ENCODE results near the gene CXCL16. TPM values are rescaled to one million over a fixed set of nuclear protein-coding genes. Genes with fewer than 3 reads are reported as not detected.
"Not testable (repeated sequence)": the region's sequence is repeated elsewhere in the genome, so short reads cannot be mapped to it uniquely, and the experiment has no call there.

CXCL16 gene
- total RNA-seq, 1 experiment from 2014 or later: 0.42 TPM

DNA sequence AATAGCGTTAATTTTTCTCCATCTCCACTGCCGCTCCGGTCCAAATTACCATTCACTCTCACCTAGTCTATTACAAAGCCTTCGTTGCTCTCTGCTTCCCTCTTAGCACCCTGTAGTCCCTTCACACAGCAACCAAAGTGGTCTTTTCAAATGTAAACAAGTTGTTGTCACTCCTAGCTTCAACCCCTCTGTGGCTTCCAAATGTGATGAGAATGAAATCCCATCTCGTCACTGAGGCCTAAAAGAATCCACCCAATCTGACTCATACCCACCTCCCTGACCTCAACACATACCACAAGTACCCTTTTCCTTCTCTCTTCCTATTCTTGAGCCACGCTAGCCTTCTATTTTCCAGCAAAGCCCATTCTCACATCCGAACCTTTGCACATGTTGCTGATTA lies 33.6 kb downstream of the CXCL16 start:
- peak; percentile 68 for DNase-seq
- H3K36me3 ChIP-seq (replicated peaks; ENCODE audit: control insufficient read depth, insufficient read depth, low read length): no peaks in the 10 kb centered on the region

DNA sequence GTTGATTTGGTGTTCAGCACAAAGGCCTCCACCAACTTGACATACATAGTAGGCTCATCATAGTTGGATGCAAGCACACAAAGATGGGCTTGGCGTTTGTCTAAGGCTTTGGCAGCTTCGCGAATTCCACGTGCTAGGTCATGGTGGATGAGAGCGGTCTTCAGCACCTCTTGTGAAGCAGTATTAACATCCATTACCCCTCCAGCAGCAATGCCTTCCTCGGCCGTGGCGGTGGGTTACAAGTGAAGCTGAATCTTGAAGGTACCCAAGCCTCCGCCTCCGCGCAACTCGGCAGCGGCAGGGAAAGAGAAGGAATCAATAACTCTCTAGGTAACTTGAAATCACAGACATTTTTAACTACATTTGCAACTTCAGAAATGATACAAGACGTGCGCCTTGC lies 34.7 kb downstream of the CXCL16 start:
- Histone ChIP-seq H3K27me3 (ENCODE audit: control insufficient read depth, insufficient read depth, low read length) (peaks cover 3% of the 10 kb centered on the region; the same call in 1 of the 2 replicates), H3K36me3 (replicated peaks; ENCODE audit: control insufficient read depth, insufficient read depth, low read length) (no peaks in the 10 kb centered on the region), H3K4me3 (ENCODE audit: insufficient read depth, low read depth, low read length) (no peak overlapping the region)
- no peak for DNase-seq

More for the DNA sequence above, 33.6 kb downstream of the CXCL16 start:
- peaks cover 6% of the 10 kb centered on the region; the same call in 1 of the 2 replicates for H3K27me3 ChIP-seq (ENCODE audit: control insufficient read depth, insufficient read depth, low read length)
- no peak overlapping the region for H3K4me3 ChIP-seq (ENCODE audit: insufficient read depth, low read depth, low read length)

- H3K4me3 ChIP-seq (ENCODE audit: insufficient read depth, low read depth, low read length): peak overlapping the region; percentile 99
- not testable (repeated sequence) for H3K36me3 ChIP-seq (replicated peaks; ENCODE audit: control insufficient read depth, insufficient read depth, low read length); H3K27me3 ChIP-seq (ENCODE audit: control insufficient read depth, insufficient read depth, low read length); DNase-seq
Measured at GRCh38 chr17:4704574-4704907, 35.2 kb downstream of the CXCL16 start.

- Histone ChIP-seq H3K4me3 (ENCODE audit: insufficient read depth, low read depth, low read length) (peak overlapping the region; percentile 99), H3K27me3 (ENCODE audit: control insufficient read depth, insufficient read depth, low read length) (no peaks in the 10 kb centered on the region), H3K36me3 (replicated peaks; ENCODE audit: control insufficient read depth, insufficient read depth, low read length) (no peaks in the 10 kb centered on the region)
- DNase-seq: no peak
Measured at GRCh38 chr17:4703330-4703691, 36.4 kb downstream of the CXCL16 start.

GRCh38 chr17:4701116-4701515 lies 38.6 kb downstream of the CXCL16 start:
- Histone ChIP-seq H3K27me3 (ENCODE audit: control insufficient read depth, insufficient read depth, low read length) (no peaks in the 10 kb centered on the region), H3K36me3 (replicated peaks; ENCODE audit: control insufficient read depth, insufficient read depth, low read length) (peaks cover 2% of the 10 kb centered on the region), H3K4me3 (ENCODE audit: insufficient read depth, low read depth, low read length) (no peak overlapping the region)
- DNase-seq: no peak

DNA sequence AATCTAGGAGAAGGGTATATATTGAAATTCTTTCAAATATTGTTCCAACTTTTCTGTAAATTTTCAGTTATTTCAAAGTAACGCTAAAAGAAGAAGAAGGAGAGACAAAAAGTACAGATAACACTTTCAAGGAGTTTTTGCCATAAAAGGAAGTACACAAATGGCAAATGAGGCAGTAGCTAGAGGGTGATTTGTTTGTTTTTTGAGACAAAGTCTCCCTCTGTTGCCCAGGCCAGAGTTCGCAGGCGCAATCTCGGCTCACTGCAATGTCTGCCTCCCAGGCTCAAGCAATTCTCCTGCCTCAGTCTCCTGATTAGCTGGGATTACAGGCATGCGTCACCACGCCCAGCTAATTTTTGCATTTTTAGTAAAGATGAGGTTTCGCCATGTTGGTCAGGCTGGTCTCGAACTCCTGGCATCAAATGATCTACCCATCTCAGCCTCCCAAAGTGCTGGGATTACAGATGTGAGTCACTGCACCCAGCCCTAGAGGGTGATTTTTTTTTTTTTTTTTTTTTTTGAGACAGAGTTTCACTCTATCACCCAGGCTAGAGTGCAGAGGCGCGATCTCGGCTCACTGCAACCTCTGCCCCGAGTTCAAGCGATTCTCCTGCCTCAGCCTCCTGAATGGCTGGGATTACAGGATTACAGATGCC lies 40.2 kb downstream of the CXCL16 start:
- H3K36me3 ChIP-seq (replicated peaks; ENCODE audit: control insufficient read depth, insufficient read depth, low read length); H3K4me3 ChIP-seq (ENCODE audit: insufficient read depth, low read depth, low read length); H3K27me3 ChIP-seq (ENCODE audit: control insufficient read depth, insufficient read depth, low read length); DNase-seq: not testable (repeated sequence)

DNA sequence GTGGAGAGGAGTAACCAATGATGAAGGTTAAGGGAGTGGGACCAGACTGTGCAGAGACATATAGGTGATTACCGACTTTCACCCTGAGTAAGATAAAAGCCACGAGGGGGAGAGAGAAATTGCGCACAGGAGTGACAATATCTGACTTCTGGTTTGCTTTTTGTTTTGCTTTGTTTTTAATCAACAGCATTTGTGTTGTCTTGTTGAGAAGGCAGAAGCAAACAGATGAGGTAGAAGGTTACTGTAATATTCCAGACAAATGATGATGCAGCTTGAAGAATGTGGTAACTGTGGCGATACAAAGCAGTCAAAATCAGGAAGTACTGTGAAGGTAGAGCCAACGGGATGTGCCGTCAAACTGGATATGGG lies 43.3 kb downstream of the CXCL16 start:
- H3K36me3 ChIP-seq (replicated peaks; ENCODE audit: control insufficient read depth, insufficient read depth, low read length): peaks cover 3% of the 10 kb centered on the region
- no peak for DNase-seq
- no peaks in the 10 kb centered on the region for H3K27me3 ChIP-seq (ENCODE audit: control insufficient read depth, insufficient read depth, low read length)
- H3K4me3 ChIP-seq (ENCODE audit: insufficient read depth, low read depth, low read length): no peak overlapping the region

- Histone ChIP-seq H3K36me3 (replicated peaks; ENCODE audit: control insufficient read depth, insufficient read depth, low read length) (peaks cover 9% of the 10 kb centered on the region), H3K4me3 (ENCODE audit: insufficient read depth, low read depth, low read length) (no peak overlapping the region), H3K27me3 (ENCODE audit: control insufficient read depth, insufficient read depth, low read length) (no peaks in the 10 kb centered on the region)
- no peak for DNase-seq
Measured at GRCh38 chr17:4693416-4693815, 46.3 kb downstream of the CXCL16 start.

GRCh38 chr17:4691686-4692085 lies 48.0 kb downstream of the CXCL16 start:
- H3K27me3 ChIP-seq (ENCODE audit: control insufficient read depth, insufficient read depth, low read length): no peaks in the 10 kb centered on the region
- H3K4me3 ChIP-seq (ENCODE audit: insufficient read depth, low read depth, low read length): no peak overlapping the region
- DNase-seq: no peak
- peaks cover 9% of the 10 kb centered on the region for H3K36me3 ChIP-seq (replicated peaks; ENCODE audit: control insufficient read depth, insufficient read depth, low read length)

- no peak for DNase-seq
- Histone ChIP-seq H3K4me3 (ENCODE audit: insufficient read depth, low read depth, low read length) (no peak overlapping the region), H3K27me3 (ENCODE audit: control insufficient read depth, insufficient read depth, low read length) (no peaks in the 10 kb centered on the region), H3K36me3 (replicated peaks; ENCODE audit: control insufficient read depth, insufficient read depth, low read length) (peaks cover 9% of the 10 kb centered on the region)
Measured at GRCh38 chr17:4690745-4691144, 49.0 kb downstream of the CXCL16 start.

DNA sequence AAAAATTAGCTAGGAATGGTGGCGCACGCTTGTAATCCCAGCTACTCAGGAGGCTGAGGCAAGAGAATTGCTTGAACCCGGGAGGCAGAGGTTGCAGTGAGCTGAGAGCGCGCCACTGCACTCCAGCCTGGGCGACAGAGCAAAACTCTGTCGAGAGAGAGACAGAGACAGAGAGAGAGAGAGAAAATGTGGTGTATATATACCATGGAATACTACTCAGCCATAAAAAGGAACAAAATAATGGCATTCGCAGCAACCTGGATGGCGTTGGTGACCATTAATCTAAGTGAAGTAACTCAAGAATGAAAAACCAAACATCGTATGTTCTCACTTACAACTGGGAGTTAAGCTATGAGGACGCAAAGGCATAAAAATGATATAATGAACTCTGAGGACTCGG lies 49.9 kb downstream of the CXCL16 start:
- DNase-seq; H3K36me3 ChIP-seq (replicated peaks; ENCODE audit: control insufficient read depth, insufficient read depth, low read length); H3K27me3 ChIP-seq (ENCODE audit: control insufficient read depth, insufficient read depth, low read length); H3K4me3 ChIP-seq (ENCODE audit: insufficient read depth, low read depth, low read length): not testable (repeated sequence)

DNA sequence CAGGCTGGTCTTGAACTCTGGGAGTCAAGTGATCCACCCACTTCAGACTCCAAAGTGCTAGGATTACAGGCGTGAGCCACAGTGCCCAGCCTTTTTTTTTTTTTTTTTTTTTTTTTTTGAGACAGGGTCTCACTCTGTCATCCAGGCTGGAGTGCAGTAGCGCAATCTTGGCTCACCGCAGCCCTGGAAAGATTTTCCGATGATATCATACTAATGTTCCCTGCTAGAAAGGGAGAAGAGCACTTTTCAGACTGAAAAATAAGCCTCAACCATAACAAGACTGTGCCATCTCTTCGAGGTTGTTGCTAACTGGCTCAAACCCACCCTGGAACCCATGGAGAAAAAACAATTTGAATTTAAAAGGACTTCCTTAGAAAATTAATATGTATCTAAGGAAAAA lies 56.0 kb downstream of the CXCL16 start:
- not testable (repeated sequence) for DNase-seq; H3K4me3 ChIP-seq (ENCODE audit: insufficient read depth, low read depth, low read length); H3K27me3 ChIP-seq (ENCODE audit: control insufficient read depth, insufficient read depth, low read length)
- peaks cover 18% of the 10 kb centered on the region for H3K36me3 ChIP-seq (replicated peaks; ENCODE audit: control insufficient read depth, insufficient read depth, low read length)

Other genes starting within 250 kb of the CXCL16 start
- 1.8 and 2.1 TPM in 2 replicates for gene SPNS2, start 241.0 kb downstream of the CXCL16 start, total RNA-seq (2014; rRNA removed; shearing (Covaris generic))
- gene MYBBP1A, start 184.5 kb downstream of the CXCL16 start, total RNA-seq (2014; rRNA removed; shearing (Covaris generic)): 140 and 149 TPM in 2 replicates
- gene GGT6, start 179.4 kb downstream of the CXCL16 start, total RNA-seq (2014; rRNA removed; shearing (Covaris generic)): not detected in 2 replicates
- gene SMTNL2, start 155.4 kb downstream of the CXCL16 start, total RNA-seq (2014; rRNA removed; shearing (Covaris generic)): 1.4 and 1.9 TPM in 2 replicates
- gene ALOX15, start 98.2 kb downstream of the CXCL16 start, total RNA-seq (2014; rRNA removed; shearing (Covaris generic)): 0.10 and 0.11 TPM in 2 replicates
- gene PELP1, start 35.8 kb downstream of the CXCL16 start, total RNA-seq (2014; rRNA removed; shearing (Covaris generic)): 73.8 and 77.2 TPM in 2 replicates
- gene ARRB2, start 29.3 kb downstream of the CXCL16 start, total RNA-seq (2014; rRNA removed; shearing (Covaris generic)): 28.5 and 40.2 TPM in 2 replicates
- gene MED11, start 8.5 kb downstream of the CXCL16 start, total RNA-seq (2014; rRNA removed; shearing (Covaris generic)): 24.8 and 27.9 TPM in 2 replicates
- 0.17 TPM in 1 of 2 replicates, not detected in the other for gene ZMYND15, start 95 bp downstream of the CXCL16 start, total RNA-seq (2014; rRNA removed; shearing (Covaris generic))
- gene TM4SF5, start 32.0 kb upstream of the CXCL16 start, total RNA-seq (2014; rRNA removed; shearing (Covaris generic)): not detected in 2 replicates
- gene VMO1, start 46.4 kb upstream of the CXCL16 start, total RNA-seq (2014; rRNA removed; shearing (Covaris generic)): not detected in 2 replicates
- not detected in 2 replicates for gene GLTPD2, start 49.0 kb upstream of the CXCL16 start, total RNA-seq (2014; rRNA removed; shearing (Covaris generic))
- gene PSMB6, start 56.2 kb upstream of the CXCL16 start, total RNA-seq (2014; rRNA removed; shearing (Covaris generic)): 348 and 395 TPM in 2 replicates
- 36.5 and 42.6 TPM in 2 replicates for gene PLD2, start 67.2 kb upstream of the CXCL16 start, total RNA-seq (2014; rRNA removed; shearing (Covaris generic))
- 42.4 and 58.2 TPM in 2 replicates for gene MINK1, start 93.4 kb upstream of the CXCL16 start, total RNA-seq (2014; rRNA removed; shearing (Covaris generic))
- gene C17orf107, start 159.6 kb upstream of the CXCL16 start, total RNA-seq (2014; rRNA removed; shearing (Covaris generic)): 7.6 and 7.8 TPM in 2 replicates
- gene CHRNE, start 163.2 kb upstream of the CXCL16 start, total RNA-seq (2014; rRNA removed; shearing (Covaris generic)): 0.67 and 0.69 TPM in 2 replicates
- gene GP1BA, start 192.3 kb upstream of the CXCL16 start, total RNA-seq (2014; rRNA removed; shearing (Covaris generic)): not detected in 2 replicates
- gene SLC25A11, start 200.1 kb upstream of the CXCL16 start, total RNA-seq (2014; rRNA removed; shearing (Covaris generic)): 143 and 169 TPM in 2 replicates
- 67.0 and 87.6 TPM in 2 replicates for gene RNF167, start 200.3 kb upstream of the CXCL16 start, total RNA-seq (2014; rRNA removed; shearing (Covaris generic))
- 1,296 and 1,480 TPM in 2 replicates for gene PFN1, start 208.6 kb upstream of the CXCL16 start, total RNA-seq (2014; rRNA removed; shearing (Covaris generic))
- 24.2 and 25.7 TPM in 2 replicates for gene ENO3, start 211.2 kb upstream of the CXCL16 start, total RNA-seq (2014; rRNA removed; shearing (Covaris generic))
- gene SPAG7, start 227.9 kb upstream of the CXCL16 start, total RNA-seq (2014; rRNA removed; shearing (Covaris generic)): 103 and 105 TPM in 2 replicates
- 1.6 and 3.8 TPM in 2 replicates for gene CAMTA2, start 247.7 kb upstream of the CXCL16 start, total RNA-seq (2014; rRNA removed; shearing (Covaris generic))

All from H7 (cell line).